OCI-LY3 (cell line): ENCODE results near the gene USP31.

ENCODE experiments used
- CTCF ChIP-seq: fragments of 200-600, 300-600 bp; sonication (generic); IDR thresholded peaks from 2 replicates; pipeline ENCODE4 v1.5.1; 2014; ENCODE audit warnings: antibody characterized with exemption, low read length, low read depth
- EZH2phosphoT487 ChIP-seq: fragments of 200-600 bp; shearing (Covaris generic); IDR thresholded peaks from 2 replicates; pipeline ENCODE4 v1.6.1; 2018; ENCODE audit warnings: antibody characterized with exemption, mixed run types, low read depth

- TF ChIP-seq EZH2phosphoT487 (no peak), CTCF (no peak)
These were observed 9.1 kb downstream of the USP31 start for GRCh38 chr16:23140107-23140506.
